ENCODE measurements around the gene ATP10B. TPM values are rescaled to one million over a fixed set of nuclear protein-coding genes. Genes with fewer than 3 reads are reported as not detected.

ATP10B gene
- total and polyA plus RNA-seq, 2 of the 8 experiments (the other 6 are each of a cell fraction or from before 2014, with no cell fraction given), result 0.06 to 0.11 TPM

- H4K5ac ChIP-seq (ENCODE audit: insufficient read length, low read depth, low read length), result no peak overlapping the region
- H3K4me3 ChIP-seq (ENCODE audit: extremely low read depth in 1 of 4, insufficient read depth in 2 of 4, low read depth in 3 of 4, low read length in 4 of 4), result no peak overlapping the region
- H3K36me3 ChIP-seq (ENCODE audit: control insufficient read depth in 2 of 4, insufficient read depth in 4 of 4, low read length in 3 of 4), result no peaks in the 10 kb centered on the region
- H2AK5ac ChIP-seq (ENCODE audit: low read depth, low read length), result no peak overlapping the region
- WGBS, 2 experiments (ENCODE audit: extremely low coverage in 1 of 2, insufficient coverage in 1 of 2, insufficient read length in 1 of 2, insufficient replicate concordance in 2 of 2, low coverage in 1 of 2, low lambda C conversion rate in 2 of 2, missing lambda C conversion rate in 1 of 2), result 87% methylated on average over 3 of the region's 3 CpGs; no CpG with 5 or more reads in 1 of the 2 experiments
- H3K4ac ChIP-seq (replicated peaks; ENCODE audit: insufficient read length, low read depth, low read length), result no peak overlapping the region
- no peak overlapping the region for H2BK15ac ChIP-seq (ENCODE audit: low read length)
- no peak overlapping the region for H2BK120ac ChIP-seq (replicated peaks; ENCODE audit: low read depth, low read length)
- no peak overlapping the region for H3K9ac ChIP-seq (replicated peaks in 1 of 4; ENCODE audit: extremely low read depth in 1 of 4, low read depth in 3 of 4, low read length in 3 of 4)
- H3K14ac ChIP-seq (ENCODE audit: insufficient read length), result no peak overlapping the region
- POLR2A ChIA-PET (ENCODE audit: partially characterized antibody), result no interaction called here
- no peaks in the 10 kb centered on the region for H3K27me3 ChIP-seq (replicated peaks in 1 of 4; ENCODE audit: control insufficient read depth in 3 of 4, extremely low read depth in 1 of 4, insufficient read depth in 3 of 4, low read length in 3 of 4)
- H3K18ac ChIP-seq (ENCODE audit: extremely low read depth, low read length), result no peak overlapping the region
- H3K79me2 ChIP-seq (ENCODE audit: control insufficient read depth in 1 of 2, insufficient read depth in 2 of 2, low read length in 2 of 2), result no peaks in the 10 kb centered on the region
- no peak for FAIRE-seq
- H3K4me2 ChIP-seq (ENCODE audit: insufficient read depth in 1 of 2, low read depth in 2 of 2, low read length in 2 of 2), result no peak overlapping the region
- H2BK20ac ChIP-seq (ENCODE audit: low read length), result no peak overlapping the region
- H3K79me1 ChIP-seq (ENCODE audit: low read depth, low read length), result no peaks in the 10 kb centered on the region
- H2AFZ ChIP-seq (ENCODE audit: low read length), result no peak overlapping the region
- no peak for DNase-seq (ENCODE audit: low read depth in 1 of 2, low spot score in 2 of 2)
- CTCF ChIA-PET (ENCODE audit: partially characterized antibody), result no interaction called here
- H3K27ac ChIP-seq (ENCODE audit: low read depth, low read length), result no peak overlapping the region
- no peaks in the 10 kb centered on the region for H4K20me1 ChIP-seq (replicated peaks in 1 of 2; ENCODE audit: control insufficient read depth in 1 of 2, insufficient read depth in 2 of 2, low read length in 2 of 2)
- H3K9me3 ChIP-seq (ENCODE audit: insufficient read depth in 2 of 2, low read depth in 1 of 2, low read length in 1 of 2), result no peaks in the 10 kb centered on the region; a peak in 1 of 4 replicates
- no peak overlapping the region for H2BK12ac ChIP-seq (ENCODE audit: low read depth, low read length)
- TF ChIP-seq CREB1 (IDR thresholded peaks at IDR 0.05) (no peak), BRCA1 (IDR thresholded peaks at IDR 0.05; ENCODE audit: low read depth, low read length) (no peak), EGR1 (IDR thresholded peaks at IDR 0.05; ENCODE audit: borderline replicate concordance, low read depth, low read length) (no peak), TAF7 (optimal IDR thresholded peaks at IDR 0.05; ENCODE audit: borderline replicate concordance, low read depth, low read length) (no peak), NRF1 (IDR thresholded peaks at IDR 0.05; ENCODE audit: low read depth, low read length) (no peak)
- no peak overlapping the region for H4K8ac ChIP-seq (ENCODE audit: extremely low read depth, insufficient read depth, low read length)
- no peak overlapping the region for H3K56ac ChIP-seq (replicated peaks; ENCODE audit: insufficient read length, low read depth, low read length)
- no peak overlapping the region for H3K23ac ChIP-seq (ENCODE audit: insufficient read length)
- H4K91ac ChIP-seq (replicated peaks; ENCODE audit: insufficient read length, low read length), result no peak overlapping the region
- no peak overlapping the region for H2BK5ac ChIP-seq (ENCODE audit: low read depth, low read length)
- H3K23me2 ChIP-seq (ENCODE audit: low read depth, low read length), result no peaks in the 10 kb centered on the region
- H3K4me1 ChIP-seq (replicated peaks in 1 of 4; ENCODE audit: control insufficient read depth in 3 of 4, insufficient read depth in 4 of 4, low read length in 3 of 4), result peaks cover 0 to 6% (median 0%) of the 10 kb centered on the region in 4 experiments; a peak in 2 of 7 replicates
Observed at GRCh38 chr5:160887780-160888179, 35.8 kb upstream of the ATP10B start.

Measured in H1 (cell line).